ENCODE data around the gene SPDYE2. TPM values are rescaled to one million over a fixed set of nuclear protein-coding genes. Genes with fewer than 3 reads are reported as not detected.

SPDYE2 gene, protein sequence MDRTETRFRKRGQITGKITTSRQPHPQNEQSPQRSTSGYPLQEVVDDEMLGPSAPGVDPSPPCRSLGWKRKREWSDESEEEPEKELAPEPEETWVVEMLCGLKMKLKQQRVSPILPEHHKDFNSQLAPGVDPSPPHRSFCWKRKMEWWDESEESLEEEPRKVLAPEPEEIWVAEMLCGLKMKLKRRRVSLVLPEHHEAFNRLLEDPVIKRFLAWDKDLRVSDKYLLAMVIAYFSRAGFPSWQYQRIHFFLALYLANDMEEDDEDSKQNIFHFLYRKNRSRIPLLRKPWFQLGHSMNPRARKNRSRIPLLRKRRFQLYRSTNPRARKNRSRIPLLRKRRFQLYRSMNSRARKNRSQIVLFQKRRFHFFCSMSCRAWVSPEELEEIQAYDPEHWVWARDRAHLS
- not detected in 5 replicates for total RNA-seq (2022; extraction: Qiagen RNA extraction)

DNA sequence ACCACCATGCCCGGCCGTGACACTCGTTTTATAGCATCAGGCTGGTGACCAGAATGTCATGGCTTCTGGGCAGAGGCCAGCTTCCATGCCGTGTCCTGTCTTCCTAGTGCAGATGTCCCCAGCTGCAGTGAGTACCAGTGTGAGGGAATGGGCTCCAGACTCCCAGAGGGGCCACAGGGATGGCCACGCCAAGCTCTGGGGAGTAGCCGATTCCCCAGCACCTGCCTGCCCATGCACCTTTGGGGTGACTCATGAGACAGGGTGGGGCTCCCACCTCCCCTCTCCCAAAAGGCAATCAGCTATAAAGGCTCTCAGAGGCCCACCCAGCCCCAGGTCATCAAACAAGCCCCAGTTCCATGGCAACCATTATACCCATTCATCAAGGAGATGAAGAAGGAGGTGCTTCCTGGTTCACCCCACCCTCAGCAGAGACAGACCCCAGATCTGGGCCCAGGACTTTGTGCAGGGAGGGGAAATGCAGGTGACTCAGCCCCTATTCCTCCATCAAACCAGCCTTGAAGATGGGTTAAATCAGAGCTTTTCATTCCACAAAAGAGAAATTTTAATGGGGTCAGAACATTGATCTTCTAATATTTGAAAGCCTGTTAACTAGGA, at the start of gene SPDYE2:
Gene SPDYE2 (plus strand): TSS at position 419 of the 615 bp plus-strand sequence. CDS start 2,030 bp downstream, outside the sequence.

DNA sequence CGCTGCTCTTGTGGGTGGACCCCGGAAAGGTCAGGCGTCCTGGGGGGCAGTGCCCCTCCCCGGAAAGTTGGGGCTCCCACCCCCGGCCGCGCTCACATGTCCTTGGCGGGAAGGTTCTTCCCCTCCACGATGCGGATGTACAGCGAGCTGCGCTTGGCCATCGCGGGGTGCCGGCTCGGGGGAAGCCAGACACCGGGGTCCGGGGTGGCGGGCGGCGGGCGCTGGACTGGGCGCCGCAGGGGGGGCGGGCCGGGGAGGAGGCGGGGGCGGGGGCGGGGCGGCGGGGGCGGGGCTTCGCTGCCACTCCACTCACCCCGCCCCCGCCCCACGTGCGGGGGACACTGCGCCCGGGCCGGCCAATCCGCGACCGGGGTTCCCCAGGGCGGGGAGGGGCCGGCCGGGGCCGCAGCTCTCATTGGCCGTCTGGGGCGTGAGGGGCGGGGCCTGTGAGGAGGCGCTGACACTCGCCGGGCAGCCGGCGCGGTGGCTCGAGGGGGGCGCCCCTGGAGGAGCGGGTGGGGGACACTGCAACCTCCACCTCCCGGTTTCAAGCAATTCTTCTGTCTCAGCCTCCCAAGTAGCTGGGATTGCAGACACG, 33.4 kb upstream of the SPDYE2 start, which contains the start of gene RASA4B:
Gene RASA4B (minus strand): TSS at position 228 of the 598 bp plus-strand sequence. CDS start 67 bp downstream, at position 161.

GRCh38 chr7:102543596-102543995, 7.4 kb upstream of the SPDYE2 start, which contains the start of gene UPK3BL2:
Gene UPK3BL2, minus strand, starts transcription at chr7:102543696. Its CDS starts 60 bp downstream, at chr7:102543636.

GRCh38 chr7:102572261-102573239, 21.5 kb downstream of the SPDYE2 start, which contains the start of gene POLR2J3:
Gene POLR2J3, minus strand, starts transcription at chr7:102572583. Its CDS starts 62 bp downstream, at chr7:102572521.

Other genes with a start within 250 kb of the SPDYE2 start
- gene SPDYE6, start 194.8 kb upstream of the SPDYE2 start, total RNA-seq (2022; extraction: Qiagen RNA extraction), result not detected in 5 replicates
- gene PRKRIP1, start 154.9 kb upstream of the SPDYE2 start, total RNA-seq (2022; extraction: Qiagen RNA extraction), result 20.1 to 24.6 TPM (median 22.2 TPM) in 5 replicates
- gene ORAI2, start 117.7 kb upstream of the SPDYE2 start, total RNA-seq (2022; extraction: Qiagen RNA extraction), result 22.7 to 40.0 TPM (median 33.5 TPM) in 5 replicates
- 9.0 to 12.7 TPM (median 10.7 TPM) in 5 replicates for gene ALKBH4, start 86.4 kb upstream of the SPDYE2 start, total RNA-seq (2022; extraction: Qiagen RNA extraction)
- 22.2 to 32.5 TPM (median 30.2 TPM) in 5 replicates for gene LRWD1, start 86.2 kb upstream of the SPDYE2 start, total RNA-seq (2022; extraction: Qiagen RNA extraction)
- gene POLR2J, start 72.3 kb upstream of the SPDYE2 start, total RNA-seq (2022; extraction: Qiagen RNA extraction), result 102 to 127 TPM (median 105 TPM) in 5 replicates
- gene RASA4B, start 33.4 kb upstream of the SPDYE2 start, total RNA-seq (2022; extraction: Qiagen RNA extraction), result 0.77 to 2.2 TPM (median 1.5 TPM) in 5 replicates
- 1.6 to 3.6 TPM (median 2.4 TPM) in 5 replicates for gene UPK3BL2, start 7.5 kb upstream of the SPDYE2 start, total RNA-seq (2022; extraction: Qiagen RNA extraction)
- 11.3 to 52.3 TPM (median 31.8 TPM) in 5 replicates for gene POLR2J3, start 21.4 kb downstream of the SPDYE2 start, total RNA-seq (2022; extraction: Qiagen RNA extraction)
- gene RASA4, start 65.5 kb downstream of the SPDYE2 start, total RNA-seq (2022; extraction: Qiagen RNA extraction), result 1.9 to 2.8 TPM (median 2.5 TPM) in 5 replicates
- 9.7 to 15.3 TPM (median 12.9 TPM) in 5 replicates for gene UPK3BL1, start 91.6 kb downstream of the SPDYE2 start, total RNA-seq (2022; extraction: Qiagen RNA extraction)
- not detected in 5 replicates for gene SPDYE2B, start 99.1 kb downstream of the SPDYE2 start, total RNA-seq (2022; extraction: Qiagen RNA extraction)
- gene POLR2J2, start 120.4 kb downstream of the SPDYE2 start, total RNA-seq (2022; extraction: Qiagen RNA extraction), result 0.45 to 0.89 TPM (median 0.81 TPM) in 4 of 5 replicates, not detected in the other
- 5.5 to 7.8 TPM (median 6.2 TPM) in 5 replicates for gene FAM185A, start 197.8 kb downstream of the SPDYE2 start, total RNA-seq (2022; extraction: Qiagen RNA extraction)

Data from A549 treated with Mapracorat at 1 μM for 4 hours (cell line).